ENCODE measurements around the gene VMA21.

Gene VMA21

DNA sequence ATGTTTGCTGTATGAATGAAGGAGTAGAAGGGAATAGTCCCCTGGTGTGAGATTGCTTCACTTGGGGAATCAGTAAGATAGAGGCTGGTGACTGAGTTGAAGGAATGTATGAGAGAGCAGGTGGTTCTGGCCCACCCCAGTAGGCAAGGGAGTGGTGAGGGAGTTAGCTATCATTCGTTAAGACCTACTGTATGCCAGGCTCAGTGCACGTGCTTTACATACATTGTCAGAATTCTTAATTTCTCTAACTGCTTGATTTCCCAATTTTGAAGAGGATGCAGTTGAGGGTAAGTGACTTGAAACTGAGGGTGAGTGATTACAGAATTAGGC, 700 bp downstream of the VMA21 start:
- no peak for DNase-seq (ENCODE audit: low spot score in 2 of 2)
- Mint-ChIP-seq H3K27ac (ENCODE audit: low read depth) (peak overlapping the region; percentile 84), H3K9me3 (no peaks in the 10 kb centered on the region), H3K36me3 (ENCODE audit: insufficient read depth) (peaks cover 12% of the 10 kb centered on the region), H3K4me3 (peak overlapping the region; percentile 75), H3K27me3 (no peaks in the 10 kb centered on the region), H3K4me1 (peaks cover 46% of the 10 kb centered on the region)
- ATAC-seq (replicated peaks; ENCODE audit: extremely low read depth, poor library complexity, severe bottlenecking): no peak

GRCh38 chrX:151398346-151398745, 1.3 kb downstream of the VMA21 start:
- Mint-ChIP-seq H3K4me1 (peaks cover 44% of the 10 kb centered on the region), H3K27me3 (no peaks in the 10 kb centered on the region), H3K36me3 (ENCODE audit: insufficient read depth) (peaks cover 11% of the 10 kb centered on the region), H3K27ac (ENCODE audit: low read depth) (peak overlapping the region; percentile 22), H3K9me3 (no peaks in the 10 kb centered on the region), H3K4me3 (peak overlapping the region; percentile 75)
- DNase-seq (ENCODE audit: low spot score in 2 of 2) (no peak), ATAC-seq (replicated peaks; ENCODE audit: extremely low read depth, poor library complexity, severe bottlenecking) (no peak)

GRCh38 chrX:151402719-151403390, 5.8 kb downstream of the VMA21 start:
- Mint-ChIP-seq H3K36me3 (ENCODE audit: insufficient read depth) (peaks cover 18% of the 10 kb centered on the region), H3K4me1 (peaks cover 38% of the 10 kb centered on the region), H3K27ac (ENCODE audit: low read depth) (no peak overlapping the region), H3K9me3 (no peaks in the 10 kb centered on the region), H3K4me3 (no peak overlapping the region), H3K27me3 (no peaks in the 10 kb centered on the region)
- no peak for ATAC-seq (replicated peaks; ENCODE audit: extremely low read depth, poor library complexity, severe bottlenecking)
- DNase-seq (ENCODE audit: low spot score in 2 of 2): no peak

GRCh38 chrX:151416579-151416978, 19.6 kb downstream of the VMA21 start:
- DNase-seq (ENCODE audit: low spot score in 2 of 2) (no peak), ATAC-seq (replicated peaks; ENCODE audit: extremely low read depth, poor library complexity, severe bottlenecking) (no peak)
- H3K4me1 Mint-ChIP-seq: no peaks in the 10 kb centered on the region
- no peaks in the 10 kb centered on the region for H3K9me3 Mint-ChIP-seq
- H3K36me3 Mint-ChIP-seq (ENCODE audit: insufficient read depth): no peaks in the 10 kb centered on the region
- H3K27ac Mint-ChIP-seq (ENCODE audit: low read depth): no peak overlapping the region
- H3K27me3 Mint-ChIP-seq: no peaks in the 10 kb centered on the region
- no peak overlapping the region for H3K4me3 Mint-ChIP-seq

DNA sequence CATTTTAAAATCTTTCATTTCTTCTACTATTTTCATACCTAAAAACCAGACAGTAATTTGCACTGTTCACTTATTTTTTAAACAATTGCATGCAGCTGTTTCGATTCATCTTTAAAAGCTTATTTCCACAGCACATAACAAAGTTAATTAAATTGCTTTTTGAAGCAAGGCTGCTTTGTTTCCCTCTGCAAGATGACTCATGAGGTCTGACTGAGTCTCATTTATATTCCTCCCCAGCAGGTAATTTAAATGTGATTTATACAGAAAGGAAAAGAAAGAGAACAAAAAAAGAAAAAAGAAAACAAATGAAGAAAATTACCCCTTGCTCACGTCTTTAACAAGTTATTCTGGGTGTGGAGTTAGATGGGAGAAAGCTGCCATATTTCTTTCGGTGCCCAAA, 22.8 kb downstream of the VMA21 start:
- H3K27ac Mint-ChIP-seq (ENCODE audit: low read depth): no peak overlapping the region
- H3K4me1 Mint-ChIP-seq: no peaks in the 10 kb centered on the region
- no peak for DNase-seq (ENCODE audit: low spot score in 2 of 2)
- H3K4me3 Mint-ChIP-seq: no peak overlapping the region
- H3K27me3 Mint-ChIP-seq: no peaks in the 10 kb centered on the region
- ATAC-seq (replicated peaks; ENCODE audit: extremely low read depth, poor library complexity, severe bottlenecking): no peak
- H3K9me3 Mint-ChIP-seq: no peaks in the 10 kb centered on the region
- no peaks in the 10 kb centered on the region for H3K36me3 Mint-ChIP-seq (ENCODE audit: insufficient read depth)

GRCh38 chrX:151424505-151424904, 27.5 kb downstream of the VMA21 start:
- Mint-ChIP-seq H3K9me3 (no peaks in the 10 kb centered on the region), H3K4me3 (no peak overlapping the region), H3K27ac (ENCODE audit: low read depth) (no peak overlapping the region), H3K27me3 (no peaks in the 10 kb centered on the region), H3K4me1 (no peaks in the 10 kb centered on the region), H3K36me3 (ENCODE audit: insufficient read depth) (no peaks in the 10 kb centered on the region)
- DNase-seq (ENCODE audit: low spot score in 2 of 2) (no peak), ATAC-seq (replicated peaks; ENCODE audit: extremely low read depth, poor library complexity, severe bottlenecking) (no peak)

DNA sequence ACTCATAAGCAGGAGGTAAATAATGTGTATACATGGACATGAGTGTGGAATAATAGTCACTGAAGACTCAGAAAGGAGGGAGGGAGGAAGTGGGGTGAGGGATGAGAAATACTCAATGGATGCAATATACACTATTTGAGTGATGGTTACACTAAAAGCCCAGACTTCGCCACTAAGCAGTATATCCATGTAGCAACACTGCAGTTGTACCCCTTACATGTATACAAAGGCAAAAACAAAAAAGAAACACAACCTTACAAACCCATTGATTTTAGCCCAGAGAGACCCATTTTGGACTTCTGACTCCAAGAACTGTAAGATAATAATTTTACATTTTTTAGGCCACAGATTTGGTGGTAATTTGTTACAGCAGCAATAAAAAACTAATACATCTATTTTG, 51.5 kb downstream of the VMA21 start:
- no peak for ATAC-seq (replicated peaks; ENCODE audit: extremely low read depth, poor library complexity, severe bottlenecking)
- DNase-seq (ENCODE audit: low spot score in 2 of 2): no peak
- H3K36me3 Mint-ChIP-seq (ENCODE audit: insufficient read depth): no peaks in the 10 kb centered on the region
- no peak overlapping the region for H3K27ac Mint-ChIP-seq (ENCODE audit: low read depth)
- H3K27me3 Mint-ChIP-seq: no peaks in the 10 kb centered on the region
- H3K9me3 Mint-ChIP-seq: no peaks in the 10 kb centered on the region
- no peaks in the 10 kb centered on the region for H3K4me1 Mint-ChIP-seq
- H3K4me3 Mint-ChIP-seq: no peak overlapping the region

DNA sequence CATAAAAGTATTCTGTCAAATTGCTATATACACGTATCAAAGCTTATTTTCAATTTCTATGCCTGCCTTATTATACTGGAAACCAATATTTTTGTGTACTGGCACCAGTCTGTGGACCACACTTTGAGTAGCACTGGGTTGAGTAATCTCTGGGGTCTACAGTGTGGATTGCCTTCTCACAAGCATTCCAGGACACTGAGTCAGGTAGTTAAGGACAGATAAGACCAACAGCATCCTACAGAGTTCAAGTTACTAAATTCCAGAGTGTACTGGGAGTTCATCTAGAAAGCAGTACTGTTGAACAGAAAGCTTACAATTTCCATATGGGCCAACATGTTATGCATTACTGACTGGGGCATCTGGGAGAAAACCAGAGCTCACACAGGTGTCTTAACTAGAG, 61.8 kb downstream of the VMA21 start:
- Mint-ChIP-seq H3K4me1 (no peaks in the 10 kb centered on the region), H3K9me3 (no peaks in the 10 kb centered on the region), H3K27me3 (no peaks in the 10 kb centered on the region), H3K27ac (ENCODE audit: low read depth) (no peak overlapping the region), H3K36me3 (ENCODE audit: insufficient read depth) (no peaks in the 10 kb centered on the region), H3K4me3 (no peak overlapping the region)
- ATAC-seq (replicated peaks; ENCODE audit: extremely low read depth, poor library complexity, severe bottlenecking) (no peak), DNase-seq (ENCODE audit: low spot score in 2 of 2) (no peak)

All from central memory CD8-positive, alpha-beta T cell (primary cell).